ENCODE results near the gene CAMK2A. TPM values are rescaled to one million over a fixed set of nuclear protein-coding genes. Genes with fewer than 3 reads are reported as not detected.

CAMK2A gene
- polyA plus RNA-seq, 1 donor = 1.1 TPM

DNA sequence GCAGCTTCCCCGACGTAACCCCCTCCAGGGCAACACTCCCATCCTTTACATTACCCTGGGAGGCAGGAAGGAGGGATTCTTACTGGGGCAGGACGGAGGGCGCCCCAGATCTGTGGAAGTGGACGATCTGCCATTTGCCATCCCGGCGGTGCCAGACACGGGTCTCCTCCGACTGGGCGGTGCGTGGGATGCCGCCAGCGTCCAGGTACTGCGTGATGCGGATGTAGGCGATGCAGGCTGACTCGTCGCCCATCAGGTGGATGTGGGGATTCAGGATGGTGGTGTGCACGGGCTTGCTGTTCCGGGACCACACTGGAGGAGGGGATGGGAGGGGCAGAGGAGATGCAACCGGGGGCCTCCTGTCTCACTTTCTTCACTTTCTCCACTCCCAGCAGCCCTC, 66.7 kb downstream of the CAMK2A start:
- DNase-seq = no peak
- WGBS (ENCODE audit: insufficient coverage, low lambda C conversion rate) = no CpG with 5 or more reads among the region's 21 CpGs

DNA sequence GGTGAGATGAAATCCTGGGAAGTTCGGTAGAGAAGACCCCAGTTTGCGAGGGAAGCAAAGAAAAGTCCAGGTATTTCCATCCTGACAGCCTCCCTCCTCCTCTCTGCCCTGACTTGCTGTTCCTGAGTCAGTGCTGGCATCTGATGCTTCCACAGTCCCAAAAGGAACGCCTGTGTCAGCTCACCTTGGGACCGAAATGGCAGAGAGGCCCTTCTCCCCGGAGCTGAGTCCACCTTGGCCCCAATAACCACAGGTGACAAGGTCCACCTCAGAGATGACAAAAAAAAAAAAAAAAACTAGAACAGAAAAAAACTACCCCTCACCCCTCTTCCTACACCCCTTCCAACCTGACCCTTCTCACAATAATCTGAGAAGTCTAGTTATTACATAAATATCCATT, 68.1 kb downstream of the CAMK2A start:
- Histone ChIP-seq H3K4me1 (ENCODE audit: control insufficient read depth, insufficient read depth, low read length) (peaks cover 16% of the 10 kb centered on the region), H3K27me3 (ENCODE audit: control insufficient read depth, insufficient read depth, low read length) (no peaks in the 10 kb centered on the region), H3K27ac (ENCODE audit: low read length) (no peak overlapping the region), H3K9me3 (ENCODE audit: control insufficient read depth, low read depth, low read length) (no peaks in the 10 kb centered on the region), H3K4me3 (ENCODE audit: low read length) (no peak overlapping the region), H3K36me3 (ENCODE audit: control insufficient read depth, insufficient read depth, low read length) (no peaks in the 10 kb centered on the region)
- WGBS (ENCODE audit: insufficient coverage, low lambda C conversion rate) = 43% methylated on average over 1 of the region's 5 CpGs
- DNase-seq = no peak

More for the DNA sequence above, 66.7 kb downstream of the CAMK2A start:
- Histone ChIP-seq H3K4me1 (ENCODE audit: control insufficient read depth, insufficient read depth, low read length) (peaks cover 1% of the 10 kb centered on the region), H3K36me3 (ENCODE audit: control insufficient read depth, insufficient read depth, low read length) (no peaks in the 10 kb centered on the region), H3K27me3 (ENCODE audit: control insufficient read depth, insufficient read depth, low read length) (no peaks in the 10 kb centered on the region), H3K9me3 (ENCODE audit: control insufficient read depth, low read depth, low read length) (no peaks in the 10 kb centered on the region), H3K4me3 (ENCODE audit: low read length) (no peak overlapping the region), H3K27ac (ENCODE audit: low read length) (no peak overlapping the region)

DNA sequence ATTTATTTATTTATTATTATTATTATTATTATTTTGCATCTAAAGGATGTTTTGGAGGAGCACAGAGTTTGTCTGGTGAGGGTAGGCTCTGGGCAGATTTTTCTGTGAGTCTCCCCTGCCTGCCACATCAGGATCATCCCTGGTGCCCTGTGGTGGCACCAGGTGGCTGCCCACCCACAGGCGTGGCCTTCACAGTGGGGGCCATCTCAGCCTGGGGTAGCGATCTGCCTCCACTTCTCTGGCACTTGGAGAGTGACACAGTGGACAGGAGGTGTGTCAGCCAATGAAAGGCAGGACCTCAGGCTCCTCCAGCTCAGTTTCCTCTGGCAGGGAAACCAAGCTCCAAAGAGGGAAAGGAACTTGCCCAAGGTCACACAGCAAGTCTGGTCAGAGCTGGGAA, 69.7 kb downstream of the CAMK2A start:
- Histone ChIP-seq H3K9me3 (ENCODE audit: control insufficient read depth, low read depth, low read length) (no peaks in the 10 kb centered on the region), H3K27ac (ENCODE audit: low read length) (no peak overlapping the region), H3K4me3 (ENCODE audit: low read length) (no peak overlapping the region), H3K27me3 (ENCODE audit: control insufficient read depth, insufficient read depth, low read length) (no peaks in the 10 kb centered on the region), H3K36me3 (ENCODE audit: control insufficient read depth, insufficient read depth, low read length) (no peaks in the 10 kb centered on the region), H3K4me1 (ENCODE audit: control insufficient read depth, insufficient read depth, low read length) (peaks cover 31% of the 10 kb centered on the region)
- no peak for DNase-seq
- WGBS (ENCODE audit: insufficient coverage, low lambda C conversion rate) = no CpG with 5 or more reads among the region's 2 CpGs

DNA sequence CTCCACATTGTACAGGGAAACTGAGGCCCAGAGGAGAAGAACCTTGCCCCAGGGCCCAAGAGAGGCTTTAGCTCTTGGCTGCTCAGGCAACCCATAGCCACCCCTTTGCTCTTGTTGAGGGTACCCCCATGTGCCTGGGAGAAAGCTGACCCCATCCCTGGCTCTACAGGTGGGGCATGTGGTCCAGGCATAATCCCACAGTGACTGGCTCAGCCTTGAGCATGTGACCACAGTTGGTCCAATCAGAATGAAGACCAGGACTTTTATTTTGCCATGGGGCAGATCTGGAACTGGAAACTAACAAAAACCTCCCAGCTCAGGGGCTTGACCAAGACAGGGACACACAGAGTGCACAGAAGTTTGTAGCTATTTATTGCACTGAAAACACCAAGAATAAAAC, 70.4 kb downstream of the CAMK2A start:
- H3K27me3 ChIP-seq (ENCODE audit: control insufficient read depth, insufficient read depth, low read length) = no peaks in the 10 kb centered on the region
- peaks cover 31% of the 10 kb centered on the region for H3K4me1 ChIP-seq (ENCODE audit: control insufficient read depth, insufficient read depth, low read length)
- H3K27ac ChIP-seq (ENCODE audit: low read length) = no peak overlapping the region
- no peaks in the 10 kb centered on the region for H3K9me3 ChIP-seq (ENCODE audit: control insufficient read depth, low read depth, low read length)
- H3K4me3 ChIP-seq (ENCODE audit: low read length) = no peak overlapping the region
- DNase-seq = no peak
- no peaks in the 10 kb centered on the region for H3K36me3 ChIP-seq (ENCODE audit: control insufficient read depth, insufficient read depth, low read length)

DNA sequence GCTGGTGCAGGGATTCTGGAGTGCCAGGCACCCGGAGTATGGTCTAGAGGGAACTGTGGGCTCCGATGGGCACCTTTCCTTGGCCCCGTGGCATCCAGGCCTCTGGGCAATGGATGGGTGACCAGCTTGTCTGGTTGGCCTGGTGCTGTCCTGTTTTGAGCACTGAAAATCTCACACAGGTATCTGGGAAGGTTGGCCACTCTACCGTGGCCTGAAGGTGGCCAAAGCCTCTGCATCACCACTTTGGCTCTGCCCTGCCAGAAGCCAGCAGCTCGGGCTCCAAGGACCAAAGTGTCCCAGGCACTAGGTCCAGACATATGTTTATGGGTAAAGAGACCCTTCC, 70.9 kb downstream of the CAMK2A start:
- H3K4me3 ChIP-seq (ENCODE audit: low read length) = no peak overlapping the region
- no peak overlapping the region for H3K27ac ChIP-seq (ENCODE audit: low read length)
- no peak for DNase-seq
- H3K9me3 ChIP-seq (ENCODE audit: control insufficient read depth, low read depth, low read length) = no peaks in the 10 kb centered on the region
- no CpG with 5 or more reads among the region's 5 CpGs for WGBS (ENCODE audit: insufficient coverage, low lambda C conversion rate)
- no peaks in the 10 kb centered on the region for H3K36me3 ChIP-seq (ENCODE audit: control insufficient read depth, insufficient read depth, low read length)
- H3K4me1 ChIP-seq (ENCODE audit: control insufficient read depth, insufficient read depth, low read length) = peaks cover 31% of the 10 kb centered on the region
- no peaks in the 10 kb centered on the region for H3K27me3 ChIP-seq (ENCODE audit: control insufficient read depth, insufficient read depth, low read length)

DNA sequence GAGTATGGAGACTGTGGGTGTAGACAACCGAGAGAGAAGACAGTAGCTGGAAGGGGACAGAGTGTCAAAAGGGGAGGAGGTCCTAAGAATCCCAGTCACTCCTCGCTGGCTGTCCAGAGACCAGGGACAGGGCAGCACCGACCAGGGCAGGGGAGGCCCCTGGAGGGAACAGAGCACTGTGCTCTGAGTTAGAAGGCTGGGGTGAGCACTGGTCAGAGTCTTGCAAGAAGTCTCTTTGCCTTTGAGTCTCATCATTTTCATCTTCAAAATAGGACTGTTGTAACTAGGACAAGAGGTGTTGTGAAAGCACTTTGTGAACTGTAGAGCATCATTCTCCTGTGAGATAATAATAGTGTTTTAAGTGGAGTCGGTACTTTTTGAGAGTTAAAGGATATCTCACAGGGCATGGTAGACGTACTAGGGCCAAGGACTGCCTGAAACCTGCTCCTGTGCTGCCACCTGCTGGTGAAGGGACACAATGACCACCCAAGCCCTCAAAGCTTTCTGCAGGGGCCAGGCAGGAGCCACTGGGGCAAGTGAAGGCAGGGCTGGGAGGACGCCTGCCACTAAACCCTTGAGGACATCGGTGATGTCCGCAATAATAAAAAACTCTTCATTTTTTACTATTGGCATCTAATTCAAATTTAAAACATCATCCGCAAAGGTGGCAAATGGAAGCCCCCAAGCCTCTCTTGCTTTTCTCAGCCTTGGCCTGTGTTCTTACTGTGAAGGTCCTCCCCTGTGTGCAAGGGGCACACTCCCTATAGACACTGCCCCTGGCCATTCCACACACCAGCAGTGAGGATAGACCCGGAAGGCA, 71.5 kb downstream of the CAMK2A start:
- no peaks in the 10 kb centered on the region for H3K36me3 ChIP-seq (ENCODE audit: control insufficient read depth, insufficient read depth, low read length)
- peaks cover 31% of the 10 kb centered on the region for H3K4me1 ChIP-seq (ENCODE audit: control insufficient read depth, insufficient read depth, low read length)
- H3K27me3 ChIP-seq (ENCODE audit: control insufficient read depth, insufficient read depth, low read length) = no peaks in the 10 kb centered on the region
- peak; percentile 75 to 83 for DNase-seq
- H3K27ac ChIP-seq (ENCODE audit: low read length) = no peak overlapping the region
- 0% methylated on average over 1 of the region's 10 CpGs for WGBS (ENCODE audit: insufficient coverage, low lambda C conversion rate)
- H3K4me3 ChIP-seq (ENCODE audit: low read length) = no peak overlapping the region
- no peaks in the 10 kb centered on the region for H3K9me3 ChIP-seq (ENCODE audit: control insufficient read depth, low read depth, low read length)

DNA sequence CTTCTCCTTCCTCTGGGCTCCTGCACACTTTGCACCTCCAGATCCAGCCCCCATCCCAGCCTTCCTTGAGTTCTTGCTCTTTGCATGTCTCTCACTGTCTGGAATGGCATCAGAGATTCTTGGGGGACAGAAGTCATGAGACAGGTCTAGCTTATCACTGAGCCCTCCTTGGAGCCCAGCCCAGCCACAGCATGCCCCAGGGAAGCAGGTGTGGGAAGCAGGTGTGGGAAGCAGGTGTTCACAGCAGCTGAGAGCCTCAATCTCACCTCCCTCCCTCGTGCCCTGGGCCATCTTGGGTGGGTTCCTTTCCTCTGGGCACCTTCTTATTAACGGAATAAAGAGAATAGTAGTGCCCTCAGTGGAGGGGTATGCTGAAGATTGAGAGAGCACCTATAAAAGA, 72.5 kb downstream of the CAMK2A start:
- H3K4me1 ChIP-seq (ENCODE audit: control insufficient read depth, insufficient read depth, low read length) = peaks cover 32% of the 10 kb centered on the region
- no peaks in the 10 kb centered on the region for H3K27me3 ChIP-seq (ENCODE audit: control insufficient read depth, insufficient read depth, low read length)
- no CpG with 5 or more reads among the region's 2 CpGs for WGBS (ENCODE audit: insufficient coverage, low lambda C conversion rate)
- DNase-seq = peak; percentile 68 to 86
- H3K36me3 ChIP-seq (ENCODE audit: control insufficient read depth, insufficient read depth, low read length) = no peaks in the 10 kb centered on the region
- H3K4me3 ChIP-seq (ENCODE audit: low read length) = no peak overlapping the region
- H3K27ac ChIP-seq (ENCODE audit: low read length) = peak overlapping the region; percentile 59
- H3K9me3 ChIP-seq (ENCODE audit: control insufficient read depth, low read depth, low read length) = no peaks in the 10 kb centered on the region

DNA sequence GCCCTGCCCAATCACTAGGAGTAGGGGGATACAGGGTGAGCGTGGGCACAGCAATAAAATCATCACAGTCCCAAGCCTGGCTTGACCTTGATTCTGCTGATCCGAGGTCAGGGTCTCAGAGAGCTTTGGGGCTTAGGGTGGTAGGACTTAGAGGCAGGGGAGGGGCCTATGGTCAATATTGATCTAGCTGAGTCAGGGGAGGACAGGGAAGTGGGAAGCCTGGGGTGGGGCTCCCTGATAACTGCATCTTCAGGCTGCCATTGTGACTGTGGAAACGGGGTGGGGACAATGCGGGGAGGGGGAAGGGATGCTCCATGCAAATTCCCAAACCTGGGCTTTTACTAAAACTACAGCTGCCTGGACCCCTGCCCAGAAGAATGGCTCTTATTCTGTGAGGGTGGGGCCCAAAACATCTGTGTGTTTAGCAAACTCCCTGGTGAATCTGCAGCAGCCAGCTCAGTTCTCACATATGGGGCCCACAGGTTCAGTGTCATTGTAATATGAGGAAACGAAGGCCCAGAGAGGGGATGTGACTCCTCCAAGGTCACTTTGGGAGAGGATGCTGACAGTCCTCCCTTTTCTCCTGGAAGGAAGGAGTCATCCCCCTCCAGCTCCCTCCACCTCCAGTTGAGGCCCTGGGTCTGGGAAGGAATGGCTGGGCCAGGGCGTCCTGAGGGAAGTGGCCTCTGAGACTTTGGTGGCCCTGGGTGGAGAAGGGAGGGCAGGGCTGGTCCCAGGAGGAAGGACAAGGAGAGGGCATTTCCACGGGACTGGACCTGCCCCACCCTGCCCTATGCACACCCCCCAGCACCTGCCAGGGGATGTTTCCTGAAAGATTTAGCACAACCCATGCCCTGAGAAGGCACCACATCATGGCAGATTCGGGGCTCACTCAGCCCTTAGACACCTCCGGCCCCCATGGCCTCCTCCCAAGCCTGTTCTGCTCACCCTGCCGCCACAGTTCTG, 73.3 kb downstream of the CAMK2A start:
- DNase-seq = peak; percentile 65 to 82
- Histone ChIP-seq H3K9me3 (ENCODE audit: control insufficient read depth, low read depth, low read length) (no peaks in the 10 kb centered on the region), H3K27me3 (ENCODE audit: control insufficient read depth, insufficient read depth, low read length) (no peaks in the 10 kb centered on the region), H3K4me3 (ENCODE audit: low read length) (no peak overlapping the region), H3K4me1 (ENCODE audit: control insufficient read depth, insufficient read depth, low read length) (peaks cover 40% of the 10 kb centered on the region), H3K36me3 (ENCODE audit: control insufficient read depth, insufficient read depth, low read length) (no peaks in the 10 kb centered on the region), H3K27ac (ENCODE audit: low read length) (peak overlapping the region; percentile 59)
- no CpG with 5 or more reads among the region's 10 CpGs for WGBS (ENCODE audit: insufficient coverage, low lambda C conversion rate)

DNA sequence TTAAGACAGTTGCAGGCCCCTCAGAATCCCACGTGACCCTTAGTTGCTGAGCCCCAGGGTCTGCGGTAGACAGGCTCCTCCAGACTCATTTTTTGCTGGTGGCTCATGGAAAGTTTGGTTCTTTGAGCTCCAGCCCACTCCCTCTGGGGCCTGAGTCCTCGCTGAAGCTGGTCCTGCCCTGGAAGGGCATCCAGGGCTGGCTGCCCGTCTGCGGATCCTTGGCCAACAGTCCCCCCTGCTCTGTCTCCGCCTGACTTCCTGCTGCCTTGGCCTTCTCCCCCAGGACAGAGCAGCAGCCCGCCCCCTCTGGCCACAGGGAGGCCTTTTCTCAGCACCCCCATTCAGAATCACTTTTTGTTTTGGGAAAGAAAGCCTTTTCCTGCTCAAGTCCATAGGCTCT, 75.3 kb downstream of the CAMK2A start:
- no peaks in the 10 kb centered on the region for H3K27me3 ChIP-seq (ENCODE audit: control insufficient read depth, insufficient read depth, low read length)
- no peak overlapping the region for H3K4me3 ChIP-seq (ENCODE audit: low read length)
- no peak for DNase-seq
- no peaks in the 10 kb centered on the region for H3K36me3 ChIP-seq (ENCODE audit: control insufficient read depth, insufficient read depth, low read length)
- H3K27ac ChIP-seq (ENCODE audit: low read length) = no peak overlapping the region
- WGBS (ENCODE audit: insufficient coverage, low lambda C conversion rate) = no CpG with 5 or more reads among the region's 7 CpGs
- H3K9me3 ChIP-seq (ENCODE audit: control insufficient read depth, low read depth, low read length) = no peaks in the 10 kb centered on the region
- peaks cover 59% of the 10 kb centered on the region for H3K4me1 ChIP-seq (ENCODE audit: control insufficient read depth, insufficient read depth, low read length)

DNA sequence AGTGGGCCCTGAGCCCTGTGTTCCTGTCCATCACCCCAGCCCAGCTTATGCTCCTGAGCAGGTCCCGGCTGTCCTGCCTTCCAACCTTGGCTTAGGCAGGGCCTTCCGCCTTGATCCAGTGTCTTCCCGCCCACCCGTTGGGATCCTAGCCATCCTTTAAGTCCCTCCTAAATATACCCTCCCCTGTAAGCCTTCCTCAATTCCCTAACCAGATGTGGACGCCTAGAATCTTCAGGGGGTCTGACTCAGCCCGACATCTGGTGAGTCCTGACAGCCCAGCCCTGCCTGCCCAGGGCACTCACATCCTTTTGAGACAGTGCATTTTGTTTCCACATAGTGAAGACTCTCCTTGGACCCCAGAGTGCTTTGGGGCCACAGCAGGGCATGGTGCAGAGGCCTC, 76.0 kb downstream of the CAMK2A start:
- no peak overlapping the region for H3K27ac ChIP-seq (ENCODE audit: low read length)
- H3K4me3 ChIP-seq (ENCODE audit: low read length) = no peak overlapping the region
- DNase-seq = no peak
- H3K36me3 ChIP-seq (ENCODE audit: control insufficient read depth, insufficient read depth, low read length) = no peaks in the 10 kb centered on the region
- H3K9me3 ChIP-seq (ENCODE audit: control insufficient read depth, low read depth, low read length) = no peaks in the 10 kb centered on the region
- no peaks in the 10 kb centered on the region for H3K27me3 ChIP-seq (ENCODE audit: control insufficient read depth, insufficient read depth, low read length)
- no CpG with 5 or more reads among the region's 6 CpGs for WGBS (ENCODE audit: insufficient coverage, low lambda C conversion rate)
- H3K4me1 ChIP-seq (ENCODE audit: control insufficient read depth, insufficient read depth, low read length) = peaks cover 64% of the 10 kb centered on the region

Measured in large intestine (tissue), 3 donors.